HepG2 (cell line): Measurements from ENCODE around the gene NKAIN2. TPM values are rescaled to one million over a fixed set of nuclear protein-coding genes. Genes with fewer than 3 reads are reported as not detected.
A peak's percentile ranks its signal among the peaks of the same experiment; 100 is the strongest.

Experiments used
- ATAC-seq: fragments of 200-7000 bp; cut with Tn5 transposase; 3 replicates; pipeline ENCODE4 v1.9.1; 2020; ENCODE audit warnings: mild to moderate bottlenecking, moderate library complexity
- BruUV-seq: library from RNA; stranded (reverse); fragments of 400-500 nt; replicated peaks from 2 replicates; lab custom pipeline; 2021; lab: Mats Ljungman, UMichigan
- CTCF ChIA-PET: fragments of 300-600 bp; formaldehyde crosslinking; extraction: SDS; loops from one replicate; lab custom pipeline; 2021; ENCODE audit warnings: low total read pairs, inconsistent platforms, low intra/inter-chr PET ratio; lab: Yijun Ruan, JAX
- POLR2A ChIA-PET: fragments of 350-600 bp; sonication (Branson Sonifier 250); formaldehyde crosslinking; loops from one replicate; lab custom pipeline; 2020; ENCODE audit warnings: antibody characterized with exemption, inconsistent platforms; lab: Yijun Ruan, JAX
- DNase-seq: peaks from one replicate; pipeline ENCODE4 v3.0.0-alpha.2; 2015; ENCODE audit warnings: low spot score
- FAIRE-seq: peaks from 3 replicates; lab custom pipeline; 2011; peaks lifted over from hg19 to GRCh38; lab: Jason Lieb, UNC
- H2AFZ ChIP-seq: one replicate; pipeline ENCODE4 v1.6.1; 2011; ENCODE audit warnings: low read length, inconsistent platforms
- H3K27ac ChIP-seq: fragments of 300-600 bp; 3 replicates; pipeline ENCODE4 v1.8.0; 2011; ENCODE audit warnings: mixed run types, mild to moderate bottlenecking, mixed read lengths, low read length, inconsistent platforms; ENCODE audit not compliant: insufficient read depth; ENCODE audit errors: extremely low read length
- H3K27me3 ChIP-seq, 2 experiments: fragments of 200-600 bp in 1 of 2; 2 replicates in 1 of 2; 3 replicates in 1 of 2; pipeline versions ENCODE4 v1.6.0 to v1.8.0; 2011; ENCODE audit warnings: low read length in 2 of 2, mild to moderate bottlenecking in 2 of 2, moderate library complexity in 2 of 2, inconsistent platforms in 1 of 2; ENCODE audit not compliant: insufficient read depth in 2 of 2, control insufficient read depth in 1 of 2
- H3K36me3 ChIP-seq, 2 experiments: fragments of 200-600 bp in 1 of 2; replicated peaks in 1 of 2; 2 replicates in 1 of 2; 3 replicates in 1 of 2; pipeline versions ENCODE4 v1.5.1 to v1.8.0; 2011; ENCODE audit warnings: low read length in 2 of 2, inconsistent platforms in 1 of 2; ENCODE audit not compliant: insufficient read depth in 2 of 2, control insufficient read depth in 1 of 2
- H3K4me1 ChIP-seq: 2 replicates; pipeline ENCODE4 v1.5.1; 2012; ENCODE audit warnings: low read length, inconsistent platforms; ENCODE audit not compliant: insufficient read depth
- H3K4me2 ChIP-seq: 2 replicates; pipeline ENCODE4 v1.6.0; 2011; ENCODE audit warnings: low read depth, low read length, inconsistent platforms
- H3K4me3 ChIP-seq, 3 experiments: fragments of 200-600 bp in 1 of 3; sonication (generic), shearing (Covaris generic) in 1 of 3; replicated peaks in 1 of 3; 2 replicates each; pipeline ENCODE4 v1.5.1; 2011 to 2016; ENCODE audit warnings: low read length in 3 of 3, inconsistent platforms in 2 of 3, low read depth in 2 of 3, mild to moderate bottlenecking in 2 of 3, control low read depth in 1 of 3, mixed read lengths in 1 of 3; ENCODE audit not compliant: insufficient read depth in 1 of 3
- H3K79me2 ChIP-seq: one replicate; pipeline ENCODE4 v1.6.1; 2011; ENCODE audit warnings: low read length, inconsistent platforms; ENCODE audit not compliant: insufficient read depth
- H3K9ac ChIP-seq: 2 replicates; pipeline ENCODE4 v1.6.0; 2011; ENCODE audit warnings: mild to moderate bottlenecking, low read depth, low read length, inconsistent platforms; ENCODE audit not compliant: insufficient read depth
- H3K9me3 ChIP-seq: 2 replicates; pipeline ENCODE4 v1.5.1; 2012; ENCODE audit warnings: mild to moderate bottlenecking, low read length
- H4K20me1 ChIP-seq: 2 replicates; pipeline ENCODE4 v1.6.0; 2011; ENCODE audit warnings: inconsistent platforms, mild to moderate bottlenecking, low read length, moderate library complexity; ENCODE audit not compliant: insufficient read depth
- BRD4 ChIP-seq: sonication (generic); formaldehyde crosslinking; IDR thresholded peaks from 2 replicates; pipeline ENCODE4 v1.4.0; 2020; ENCODE audit warnings: missing genetic modification reagents
- STAG1 ChIP-seq: sonication (generic); formaldehyde crosslinking; IDR thresholded peaks from 2 replicates; pipeline ENCODE4 v1.4.0; 2020; ENCODE audit warnings: missing genetic modification reagents
- ZNF326 ChIP-seq: sonication (generic); formaldehyde crosslinking; IDR thresholded peaks from 2 replicates; pipeline ENCODE4 v1.4.0; 2020; ENCODE audit warnings: missing genetic modification reagents, borderline replicate concordance
- WGBS: methylation state at CpG from one replicate; pipeline ENCODE4 v1.1.6; 2017; ENCODE audit warnings: low lambda C conversion rate; 5-methylcytosine and 5-hydroxymethylcytosine counted together
- in situ Hi-C: cut with HindIII; loops from 2 replicates; pipeline ENCODE4 v1.10.0; 2017; ENCODE audit warnings: low pct_unique_long_range_greater_than_20kb; ENCODE audit not compliant: extremely low pct_ligation_motif_present
- intact Hi-C: fragments of 100-400 bp; cut with micrococcal nuclease; formaldehyde crosslinking; loops from one replicate; pipeline ENCODE4 v1.10.0; 2022; ENCODE audit not compliant: unreplicated experiment
- polyA plus RNA-seq, 8 experiments: library from polyadenylated mRNA; depleted of rRNA in 3 of 8; stranded (reverse) in 7 of 8; unstranded in 1 of 8; fragments of >200 nt; fragmentation: Illumina TruSeq in 4 of 8; extraction: Trizol in 4 of 8; gene quantifications; 2 replicates each; pipeline versions ENCODE4 v1.2.1 to v1.2.3, GENCODE V29; 2011 to 2016; ENCODE audit warnings: low read depth in 4 of 8, missing spikeins in 1 of 8, mixed read lengths in 1 of 8; ENCODE audit not compliant: insufficient read depth in 1 of 8
- total RNA-seq, 5 experiments: library from RNA; depleted of rRNA; stranded (reverse); fragments of >200 nt; fragmentation: Illumina TruSeq; extraction: Trizol; gene quantifications; 2 replicates each; pipeline ENCODE4 v1.2.3, GENCODE V29; 2016; ENCODE audit warnings: low read depth in 1 of 5

NKAIN2 gene
- total and polyA plus RNA-seq, 2 of the 13 experiments (the other 11 are each of a cell fraction or from before 2014, with no cell fraction given): not detected

DNA sequence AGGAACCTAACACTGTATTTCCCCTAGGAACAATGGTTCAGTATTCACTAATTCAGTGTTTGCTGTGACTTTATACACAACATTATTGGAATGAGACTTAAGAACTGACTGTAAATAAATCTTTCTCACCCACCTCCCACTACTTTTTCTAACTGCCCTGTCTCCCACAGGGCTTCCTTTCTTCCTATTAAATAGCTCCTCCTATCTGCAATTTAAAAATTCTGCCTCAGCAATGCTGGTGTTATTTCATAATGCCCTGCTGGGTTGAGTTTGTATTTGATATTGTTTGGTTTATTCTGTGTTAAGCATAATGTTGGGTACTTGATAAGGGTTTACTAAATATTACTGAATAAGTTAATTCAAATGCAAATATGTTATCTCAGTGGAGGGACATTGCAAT lies 585.5 kb downstream of the NKAIN2 start:
- in situ Hi-C loops: no loop called here
- no TSS peak for BruUV-seq

DNA sequence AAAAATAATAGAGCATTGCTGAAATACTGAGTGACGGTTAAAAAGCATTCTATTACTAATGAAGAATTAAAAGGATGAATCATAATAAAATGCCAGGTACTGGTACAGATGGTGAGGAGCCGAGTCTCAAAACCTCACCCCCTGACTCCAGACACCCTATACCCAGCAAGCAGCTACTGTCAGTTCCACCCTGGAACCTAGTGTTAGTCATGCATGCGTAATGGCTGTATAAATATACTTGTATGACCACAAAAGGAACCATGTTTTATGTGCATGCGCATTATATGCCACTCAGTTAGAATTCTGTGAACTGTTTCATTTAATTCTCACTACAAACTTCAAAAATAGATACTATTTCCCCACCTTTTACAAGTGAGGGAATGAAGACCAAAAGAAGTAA lies 589.9 kb downstream of the NKAIN2 start:
- TF ChIP-seq ZNF326 (CRISPR knock-in tag): no peak
- no peak for DNase-seq
- BruUV-seq: no TSS peak
- Histone ChIP-seq H3K36me3 (no peaks in the 10 kb centered on the region), H3K9me3 (no peaks in the 10 kb centered on the region), H2AFZ (no peak overlapping the region), H3K4me3 (no peak overlapping the region), H4K20me1 (no peaks in the 10 kb centered on the region), H3K27me3 (no peaks in the 10 kb centered on the region), H3K9ac (no peak overlapping the region), H3K27ac (no peak overlapping the region), H3K4me2 (no peak overlapping the region), H3K79me2 (no peaks in the 10 kb centered on the region), H3K4me1 (no peaks in the 10 kb centered on the region)
- no peak for FAIRE-seq
- ChIA-PET CTCF (no interaction called here), POLR2A (no interaction called here)
- intact Hi-C loops: no loop called here
- WGBS: 6% methylated on average over 4 of the region's 4 CpGs
- no peak for ATAC-seq
- in situ Hi-C loops: no loop called here

More for the DNA sequence above, 585.5 kb downstream of the NKAIN2 start:
- H3K4me1 ChIP-seq: no peaks in the 10 kb centered on the region
- H3K36me3 ChIP-seq: no peaks in the 10 kb centered on the region
- ATAC-seq: no peak
- H3K79me2 ChIP-seq: no peaks in the 10 kb centered on the region
- ChIA-PET CTCF (no interaction called here), POLR2A (no interaction called here)
- H3K9me3 ChIP-seq: no peaks in the 10 kb centered on the region
- no peak overlapping the region for H3K4me3 ChIP-seq
- intact Hi-C loops: no loop called here
- no peak overlapping the region for H3K27ac ChIP-seq
- H3K27me3 ChIP-seq: no peaks in the 10 kb centered on the region
- H3K4me2 ChIP-seq: no peak overlapping the region
- no peak overlapping the region for H3K9ac ChIP-seq
- no peak for DNase-seq
- FAIRE-seq: no peak
- no peak overlapping the region for H2AFZ ChIP-seq
- H4K20me1 ChIP-seq: no peaks in the 10 kb centered on the region
- TF ChIP-seq STAG1 (CRISPR knock-in tag) (peak; percentile 4; the same call in 1 of the 2 replicates), BRD4 (CRISPR knock-in tag) (no peak)
